ENCODE measurements around the gene ONECUT2. TPM values are rescaled to one million over a fixed set of nuclear protein-coding genes. Genes with fewer than 3 reads are reported as not detected.

ONECUT2 gene
- total RNA-seq, 1 donor from 2014 or later, result not detected

DNA sequence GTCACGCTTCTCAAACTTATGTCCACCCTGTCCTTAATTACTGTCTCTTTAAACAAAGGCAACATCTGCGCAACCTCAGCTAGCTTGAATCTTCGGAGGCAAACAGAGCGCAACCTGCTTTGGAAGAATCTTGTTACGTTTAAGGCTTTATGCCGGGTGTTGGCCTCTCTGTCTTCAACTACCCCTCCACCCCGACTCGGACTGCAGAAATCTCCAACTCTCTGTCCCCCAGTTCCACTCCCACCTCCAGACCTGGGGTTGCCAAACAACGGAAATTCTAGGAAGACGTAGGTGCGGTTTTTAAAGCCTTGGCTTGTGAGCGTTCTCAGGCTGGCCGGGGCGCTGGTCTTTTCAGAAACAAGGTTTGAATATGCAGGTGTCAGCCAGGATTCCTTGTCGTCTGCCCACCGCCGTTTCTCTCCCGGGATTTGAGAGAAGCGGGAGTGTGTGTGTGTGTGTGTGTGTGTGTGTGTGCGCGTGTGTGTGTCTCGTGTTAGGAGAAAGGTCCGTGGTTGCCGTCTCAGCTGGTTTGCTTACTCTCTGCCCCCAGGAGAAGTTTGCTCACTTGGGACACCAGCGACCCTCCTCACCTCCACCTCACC is 1.1 kb upstream of the ONECUT2 start:
- Mint-ChIP-seq H3K36me3 (ENCODE audit: low read depth) (peaks cover 10% of the 10 kb centered on the region), H3K27ac (no peak overlapping the region), H3K27me3 (ENCODE audit: low read depth) (peaks cover 84% of the 10 kb centered on the region), H3K4me1 (ENCODE audit: low read depth) (peaks cover 13% of the 10 kb centered on the region), H3K9me3 (peaks cover 5% of the 10 kb centered on the region), H3K4me3 (ENCODE audit: low read depth) (no peak overlapping the region)
- no peak for DNase-seq (ENCODE audit: low spot score)
- intact Hi-C loops (cut with micrococcal nuclease), result loop anchor here (5.0 to 10.0 kb wide), 3 partner anchors 82 to 649 kb away; partner anchors contain the start of genes ATP8B1 and ST8SIA3

DNA sequence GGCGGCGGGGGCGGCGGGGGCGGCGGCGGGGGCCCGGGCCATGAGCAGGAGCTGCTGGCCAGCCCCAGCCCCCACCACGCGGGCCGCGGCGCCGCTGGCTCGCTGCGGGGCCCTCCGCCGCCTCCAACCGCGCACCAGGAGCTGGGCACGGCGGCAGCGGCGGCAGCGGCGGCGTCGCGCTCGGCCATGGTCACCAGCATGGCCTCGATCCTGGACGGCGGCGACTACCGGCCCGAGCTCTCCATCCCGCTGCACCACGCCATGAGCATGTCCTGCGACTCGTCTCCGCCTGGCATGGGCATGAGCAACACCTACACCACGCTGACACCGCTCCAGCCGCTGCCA is 644 bp downstream of the ONECUT2 start:
- intact Hi-C loops (cut with micrococcal nuclease), result loop anchor here (5.0 to 10.0 kb wide), 3 partner anchors 569 to 1831 kb away; no protein-coding TSS in a partner anchor
- Mint-ChIP-seq H3K4me3 (ENCODE audit: low read depth) (peak overlapping the region; percentile 21), H3K27ac (peak overlapping the region; percentile 58)

DNA sequence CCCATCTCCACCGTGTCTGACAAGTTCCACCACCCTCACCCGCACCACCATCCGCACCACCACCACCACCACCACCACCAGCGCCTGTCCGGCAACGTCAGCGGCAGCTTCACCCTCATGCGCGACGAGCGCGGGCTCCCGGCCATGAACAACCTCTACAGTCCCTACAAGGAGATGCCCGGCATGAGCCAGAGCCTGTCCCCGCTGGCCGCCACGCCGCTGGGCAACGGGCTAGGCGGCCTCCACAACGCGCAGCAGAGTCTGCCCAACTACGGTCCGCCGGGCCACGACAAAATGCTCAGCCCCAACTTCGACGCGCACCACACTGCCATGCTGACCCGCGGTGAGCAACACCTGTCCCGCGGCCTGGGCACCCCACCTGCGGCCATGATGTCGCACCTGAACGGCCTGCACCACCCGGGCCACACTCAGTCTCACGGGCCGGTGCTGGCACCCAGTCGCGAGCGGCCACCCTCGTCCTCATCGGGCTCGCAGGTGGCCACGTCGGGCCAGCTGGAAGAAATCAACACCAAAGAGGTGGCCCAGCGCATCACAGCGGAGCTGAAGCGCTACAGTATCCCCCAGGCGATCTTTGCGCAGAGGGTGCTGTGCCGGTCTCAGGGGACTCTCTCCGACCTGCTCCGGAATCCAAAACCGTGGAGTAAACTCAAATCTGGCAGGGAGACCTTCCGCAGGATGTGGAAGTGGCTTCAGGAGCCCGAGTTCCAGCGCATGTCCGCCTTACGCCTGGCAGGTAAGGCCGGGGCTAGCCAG is 1.2 kb downstream of the ONECUT2 start:
- peak overlapping the region; percentile 62 for H3K27ac Mint-ChIP-seq
- H3K4me3 Mint-ChIP-seq (ENCODE audit: low read depth), result peak overlapping the region; percentile 21
- H3K27me3 Mint-ChIP-seq (ENCODE audit: low read depth), result peaks cover 81% of the 10 kb centered on the region
- peaks cover 10% of the 10 kb centered on the region for H3K36me3 Mint-ChIP-seq (ENCODE audit: low read depth)
- intact Hi-C loops (cut with micrococcal nuclease), result loop anchor here (5.0 to 10.0 kb wide), 3 partner anchors 569 to 1831 kb away; no protein-coding TSS in a partner anchor
- no peaks in the 10 kb centered on the region for H3K9me3 Mint-ChIP-seq
- no peak for DNase-seq (ENCODE audit: low spot score)
- peaks cover 13% of the 10 kb centered on the region for H3K4me1 Mint-ChIP-seq (ENCODE audit: low read depth)

More for the DNA sequence above, 644 bp downstream of the ONECUT2 start:
- Mint-ChIP-seq H3K4me1 (ENCODE audit: low read depth) (peaks cover 12% of the 10 kb centered on the region), H3K9me3 (no peaks in the 10 kb centered on the region), H3K27me3 (ENCODE audit: low read depth) (peaks cover 81% of the 10 kb centered on the region), H3K36me3 (ENCODE audit: low read depth) (peaks cover 10% of the 10 kb centered on the region)
- no peak for DNase-seq (ENCODE audit: low spot score)

DNA sequence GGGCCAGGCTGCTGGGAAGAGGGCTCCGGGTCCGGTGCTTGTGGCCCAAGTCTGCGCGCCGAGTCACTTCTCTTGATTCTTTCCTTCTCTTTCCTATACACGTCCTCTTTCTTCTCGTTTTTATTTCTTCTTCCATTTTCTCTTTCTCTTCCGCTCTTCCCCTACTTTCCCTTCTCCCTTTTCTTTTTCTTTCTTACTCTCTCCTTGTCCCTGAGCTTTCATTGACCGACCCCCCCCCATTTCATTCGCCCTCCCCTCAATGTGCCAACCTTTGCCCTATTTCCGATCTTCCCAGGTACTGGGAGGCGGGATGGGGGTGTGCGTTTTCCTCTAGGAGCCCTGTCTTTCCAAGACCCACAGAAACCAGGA is 1.8 kb downstream of the ONECUT2 start:
- Mint-ChIP-seq H3K27ac (peak overlapping the region; percentile 62), H3K9me3 (no peaks in the 10 kb centered on the region), H3K4me3 (ENCODE audit: low read depth) (no peak overlapping the region), H3K4me1 (ENCODE audit: low read depth) (peaks cover 15% of the 10 kb centered on the region), H3K36me3 (ENCODE audit: low read depth) (peaks cover 10% of the 10 kb centered on the region), H3K27me3 (ENCODE audit: low read depth) (peaks cover 79% of the 10 kb centered on the region)
- DNase-seq (ENCODE audit: low spot score), result no peak
- intact Hi-C loops (cut with micrococcal nuclease), result loop anchor here (1.0 to 10.0 kb wide), 4 partner anchors 8 to 1830 kb away; no protein-coding TSS in a partner anchor

DNA sequence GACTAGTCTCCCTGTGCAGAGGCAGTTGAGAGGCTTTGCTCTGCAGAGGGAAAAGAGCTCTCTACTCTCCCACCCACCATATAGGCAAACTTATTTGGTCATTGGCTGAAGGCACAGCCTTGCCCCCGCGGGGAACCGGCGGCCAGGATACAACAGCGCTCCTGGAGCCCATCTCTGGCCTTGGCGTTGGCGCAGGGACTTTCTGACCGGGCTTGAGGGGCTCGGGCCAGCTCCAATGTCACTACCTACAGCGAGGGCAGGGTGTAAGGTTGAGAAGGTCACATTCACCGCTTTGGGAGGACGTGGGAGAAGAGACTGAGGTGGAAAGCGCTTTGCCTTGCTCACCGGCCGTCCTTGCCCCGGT is 2.2 kb downstream of the ONECUT2 start:
- intact Hi-C loops (cut with micrococcal nuclease), result loop anchor here (1.0 to 10.0 kb wide), 4 partner anchors 8 to 1830 kb away; no protein-coding TSS in a partner anchor
- Mint-ChIP-seq H3K4me1 (ENCODE audit: low read depth) (peaks cover 15% of the 10 kb centered on the region), H3K4me3 (ENCODE audit: low read depth) (no peak overlapping the region), H3K9me3 (no peaks in the 10 kb centered on the region), H3K36me3 (ENCODE audit: low read depth) (peaks cover 10% of the 10 kb centered on the region), H3K27ac (peak overlapping the region; percentile 60), H3K27me3 (ENCODE audit: low read depth) (peaks cover 79% of the 10 kb centered on the region)
- no peak for DNase-seq (ENCODE audit: low spot score)

DNA sequence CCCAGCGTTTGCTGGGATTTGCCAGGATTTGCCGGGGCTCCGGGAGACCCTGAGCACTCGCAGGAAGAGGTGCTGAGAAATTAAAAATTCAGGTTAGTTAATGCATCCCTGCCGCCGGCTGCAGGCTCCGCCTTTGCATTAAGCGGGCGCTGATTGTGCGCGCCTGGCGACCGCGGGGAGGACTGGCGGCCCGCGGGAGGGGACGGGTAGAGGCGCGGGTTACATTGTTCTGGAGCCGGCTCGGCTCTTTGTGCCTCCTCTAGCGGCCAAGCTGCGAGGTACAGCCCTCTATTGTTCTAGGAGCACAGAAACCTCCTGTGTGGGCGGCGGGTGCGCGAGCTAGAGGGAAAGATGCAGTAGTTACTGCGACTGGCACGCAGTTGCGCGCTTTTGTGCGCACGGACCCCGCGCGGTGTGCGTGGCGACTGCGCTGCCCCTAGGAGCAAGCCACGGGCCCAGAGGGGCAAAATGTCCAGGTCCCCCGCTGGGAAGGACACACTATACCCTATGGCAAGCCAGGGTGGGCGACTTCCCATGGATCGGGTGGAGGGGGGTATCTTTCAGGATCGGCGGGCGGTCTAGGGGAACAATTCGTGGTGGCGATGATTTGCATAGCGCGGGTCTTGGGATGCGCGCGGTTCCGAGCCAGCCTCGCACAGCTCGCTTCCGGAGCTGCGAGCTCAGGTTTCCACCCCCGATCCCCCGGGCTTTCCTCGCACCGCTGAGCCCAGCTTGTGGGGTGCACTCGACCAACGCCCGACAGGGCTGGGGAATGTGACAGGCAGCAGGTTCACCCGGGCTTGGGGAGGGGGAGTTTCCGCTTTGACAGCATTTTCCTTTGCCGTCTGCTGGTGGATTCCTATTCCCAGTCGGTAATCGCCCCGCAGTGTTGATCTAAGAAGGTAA is 2.8 kb downstream of the ONECUT2 start:
- no peak for DNase-seq (ENCODE audit: low spot score)
- Mint-ChIP-seq H3K36me3 (ENCODE audit: low read depth) (peaks cover 10% of the 10 kb centered on the region), H3K9me3 (no peaks in the 10 kb centered on the region), H3K27ac (no peak overlapping the region), H3K4me1 (ENCODE audit: low read depth) (peaks cover 15% of the 10 kb centered on the region), H3K27me3 (ENCODE audit: low read depth) (peaks cover 81% of the 10 kb centered on the region), H3K4me3 (ENCODE audit: low read depth) (no peak overlapping the region)
- intact Hi-C loops (cut with micrococcal nuclease), result loop anchor here (1.0 to 10.0 kb wide), 4 partner anchors 9 to 1829 kb away; no protein-coding TSS in a partner anchor

GRCh38 chr18:57438743-57439608 is 3.8 kb downstream of the ONECUT2 start:
- Mint-ChIP-seq H3K9me3 (no peaks in the 10 kb centered on the region), H3K4me1 (ENCODE audit: low read depth) (peaks cover 15% of the 10 kb centered on the region), H3K27ac (no peak overlapping the region), H3K36me3 (ENCODE audit: low read depth) (peaks cover 10% of the 10 kb centered on the region), H3K27me3 (ENCODE audit: low read depth) (peaks cover 79% of the 10 kb centered on the region), H3K4me3 (ENCODE audit: low read depth) (no peak overlapping the region)
- intact Hi-C loops (cut with micrococcal nuclease), result loop anchor here (5.0 to 10.0 kb wide), 3 partner anchors 572 to 1828 kb away; no protein-coding TSS in a partner anchor
- DNase-seq (ENCODE audit: low spot score), result no peak

GRCh38 chr18:57439609-57439968 is 4.4 kb downstream of the ONECUT2 start:
- Mint-ChIP-seq H3K27me3 (ENCODE audit: low read depth) (peaks cover 78% of the 10 kb centered on the region), H3K27ac (no peak overlapping the region), H3K9me3 (no peaks in the 10 kb centered on the region), H3K36me3 (ENCODE audit: low read depth) (peaks cover 10% of the 10 kb centered on the region), H3K4me3 (ENCODE audit: low read depth) (no peak overlapping the region), H3K4me1 (ENCODE audit: low read depth) (peaks cover 15% of the 10 kb centered on the region)
- intact Hi-C loops (cut with micrococcal nuclease), result loop anchor here (5.0 to 10.0 kb wide), 3 partner anchors 572 to 1828 kb away; no protein-coding TSS in a partner anchor
- DNase-seq (ENCODE audit: low spot score), result no peak

DNA sequence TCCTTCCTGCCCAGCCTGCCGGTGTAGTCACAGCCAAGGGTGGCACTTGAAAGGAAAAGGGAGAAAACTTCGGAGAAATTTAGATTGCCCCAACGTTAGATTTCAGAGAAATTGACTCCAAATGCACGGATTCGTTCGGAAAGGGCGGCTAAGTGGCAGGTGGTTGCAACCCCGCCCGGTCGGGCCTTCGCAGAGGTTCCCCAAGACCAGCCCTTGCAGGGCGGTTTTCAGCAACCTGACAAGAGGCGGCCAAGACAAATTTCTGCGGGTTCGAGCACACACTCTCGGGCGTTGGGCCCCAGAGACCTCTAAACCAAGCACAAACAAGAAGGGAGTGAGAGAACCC is 4.8 kb downstream of the ONECUT2 start:
- intact Hi-C loops (cut with micrococcal nuclease), result loop anchor here (5.0 to 10.0 kb wide), 3 partner anchors 573 to 1827 kb away; no protein-coding TSS in a partner anchor
- peaks cover 10% of the 10 kb centered on the region for H3K36me3 Mint-ChIP-seq (ENCODE audit: low read depth)
- H3K4me3 Mint-ChIP-seq (ENCODE audit: low read depth), result no peak overlapping the region
- peaks cover 15% of the 10 kb centered on the region for H3K4me1 Mint-ChIP-seq (ENCODE audit: low read depth)
- H3K9me3 Mint-ChIP-seq, result no peaks in the 10 kb centered on the region
- no peak overlapping the region for H3K27ac Mint-ChIP-seq
- peaks cover 78% of the 10 kb centered on the region for H3K27me3 Mint-ChIP-seq (ENCODE audit: low read depth)
- DNase-seq (ENCODE audit: low spot score), result no peak

GRCh38 chr18:57440331-57441070 is 5.3 kb downstream of the ONECUT2 start:
- intact Hi-C loops (cut with micrococcal nuclease), result no loop called here
- DNase-seq (ENCODE audit: low spot score), result no peak
- Mint-ChIP-seq H3K27ac (no peak overlapping the region), H3K4me3 (ENCODE audit: low read depth) (no peak overlapping the region), H3K36me3 (ENCODE audit: low read depth) (peaks cover 10% of the 10 kb centered on the region), H3K9me3 (no peaks in the 10 kb centered on the region), H3K4me1 (ENCODE audit: low read depth) (peaks cover 15% of the 10 kb centered on the region), H3K27me3 (ENCODE audit: low read depth) (peaks cover 84% of the 10 kb centered on the region)

- peak overlapping the region; percentile 28 for H3K4me3 Mint-ChIP-seq (ENCODE audit: low read depth)
- intact Hi-C loops (cut with micrococcal nuclease), result no loop called here
- peaks cover 13% of the 10 kb centered on the region for H3K4me1 Mint-ChIP-seq (ENCODE audit: low read depth)
- peak overlapping the region; percentile 67 for H3K27ac Mint-ChIP-seq
- H3K9me3 Mint-ChIP-seq, result no peaks in the 10 kb centered on the region
- no peak for DNase-seq (ENCODE audit: low spot score)
- peaks cover 7% of the 10 kb centered on the region for H3K36me3 Mint-ChIP-seq (ENCODE audit: low read depth)
- H3K27me3 Mint-ChIP-seq (ENCODE audit: low read depth), result peaks cover 84% of the 10 kb centered on the region
These were observed 6.1 kb downstream of the ONECUT2 start for GRCh38 chr18:57441071-57441794.

All from activated T-helper 2 cell treated with anti-CD3 and anti-CD28 coated beads, Interferon-gamma antibody, Interleukin-2, Interleukin-4, amounts not matched to agents 10 μg/mL and 5 μg/mL and 100 μg/mL, durations not matched to agents 14 hours and 24 hours and 36 hours (primary cell).